GM21717 (cell line): ENCODE measurements around the gene DPP6.

ENCODE experiments used
- ATAC-seq: cut with Tn5 transposase; IDR thresholded peaks from one replicate; pipeline ENCODE4 v1.9.1; 2021; ENCODE audit warnings: mild to moderate bottlenecking, moderate library complexity; ENCODE audit not compliant: unreplicated experiment

Gene DPP6

DNA sequence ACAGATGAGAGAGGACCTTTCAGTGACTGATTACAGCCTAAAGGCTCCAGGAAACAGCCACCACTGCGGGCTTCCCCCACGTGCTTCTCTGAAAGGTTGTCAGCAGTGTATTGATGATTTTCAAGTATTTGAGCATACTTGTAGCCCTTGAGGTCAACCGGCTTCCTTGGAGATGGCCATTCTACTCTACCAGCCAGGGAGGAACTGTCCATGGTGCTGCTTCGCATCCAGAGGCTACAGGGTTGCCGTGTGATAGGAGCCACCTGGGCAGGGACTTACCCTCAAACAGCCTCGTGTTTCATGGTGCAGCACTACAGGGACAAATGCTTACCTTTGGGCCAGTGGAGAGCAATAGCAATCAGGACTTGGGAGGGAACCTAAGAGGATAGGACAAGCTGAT lies 179.5 kb downstream of the DPP6 start:
- ATAC-seq = no peak

DNA sequence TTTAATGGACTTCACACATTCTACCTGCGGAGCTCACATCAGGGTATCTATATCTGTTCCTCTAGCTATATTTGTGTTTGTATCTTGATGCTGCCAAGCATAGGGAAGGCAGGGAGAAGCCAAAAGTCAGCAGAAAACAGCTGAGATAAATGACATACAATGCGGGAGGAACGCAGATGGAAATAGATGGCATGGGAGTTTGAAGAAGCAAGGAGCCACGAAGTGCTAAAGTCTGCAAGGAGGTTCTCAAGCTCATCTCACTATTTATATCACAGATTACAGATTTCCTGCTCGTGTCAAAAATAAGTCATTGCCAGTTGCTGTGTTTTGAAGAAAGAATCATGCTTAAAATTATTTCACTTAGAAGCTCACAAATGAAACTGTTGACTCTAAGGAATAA lies 180.5 kb downstream of the DPP6 start:
- ATAC-seq = no peak

DNA sequence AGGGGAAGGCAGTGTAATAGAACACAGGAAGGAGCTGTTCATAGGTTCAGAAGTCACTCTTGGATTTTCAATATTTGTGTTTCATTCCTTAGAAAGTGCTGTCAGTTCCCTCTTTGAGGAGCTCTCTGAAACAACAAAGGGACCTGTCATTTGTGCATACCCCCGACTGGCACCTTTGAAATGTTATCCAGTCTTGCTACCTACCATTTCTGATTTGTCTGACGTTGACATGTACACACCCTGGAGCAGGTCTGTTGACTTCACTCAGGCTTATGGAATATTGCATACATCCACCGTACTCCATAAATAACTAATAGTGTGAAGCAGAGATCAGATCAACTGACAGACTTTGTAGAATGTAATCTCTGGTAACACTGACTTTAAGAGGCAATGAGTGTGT lies 189.8 kb downstream of the DPP6 start:
- no peak for ATAC-seq

DNA sequence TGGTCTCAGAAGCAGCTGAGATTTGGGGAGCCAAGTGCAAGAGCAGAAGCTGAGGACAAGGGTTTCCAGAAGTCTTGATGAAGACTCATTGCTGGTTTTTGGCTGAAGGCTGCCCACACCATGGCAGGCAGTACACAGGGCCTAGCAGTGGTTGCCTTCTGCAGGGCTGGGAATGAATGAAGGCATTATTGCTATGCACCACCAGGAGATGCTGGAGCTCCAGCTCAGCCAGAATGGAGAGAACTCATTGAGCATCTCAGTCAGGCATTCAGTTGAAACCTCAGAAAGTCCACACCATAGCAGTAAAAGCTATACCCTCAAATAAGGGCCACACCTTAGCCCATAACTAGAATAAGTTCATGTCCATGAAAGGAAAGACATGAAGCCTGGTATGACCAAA lies 190.5 kb downstream of the DPP6 start:
- ATAC-seq = no peak

DNA sequence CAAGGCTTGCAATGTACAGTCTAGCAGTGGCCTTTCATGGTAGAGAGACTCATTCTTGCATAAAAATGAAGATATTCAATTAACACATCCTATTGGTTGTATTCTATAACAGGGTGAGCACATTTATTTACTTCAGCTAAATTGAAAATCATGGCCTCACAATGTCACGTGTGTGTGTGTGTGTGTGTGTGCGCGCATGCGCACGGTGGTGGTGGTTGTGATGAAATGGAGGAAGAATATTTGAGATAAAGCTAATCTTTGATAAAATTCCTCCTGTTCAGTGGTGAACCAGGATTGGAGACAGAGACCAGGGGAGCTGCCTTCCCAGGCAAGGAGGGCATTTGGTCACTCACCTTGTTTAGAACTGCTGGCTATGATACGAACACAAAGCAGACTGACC lies 199.8 kb downstream of the DPP6 start:
- no peak for ATAC-seq

DNA sequence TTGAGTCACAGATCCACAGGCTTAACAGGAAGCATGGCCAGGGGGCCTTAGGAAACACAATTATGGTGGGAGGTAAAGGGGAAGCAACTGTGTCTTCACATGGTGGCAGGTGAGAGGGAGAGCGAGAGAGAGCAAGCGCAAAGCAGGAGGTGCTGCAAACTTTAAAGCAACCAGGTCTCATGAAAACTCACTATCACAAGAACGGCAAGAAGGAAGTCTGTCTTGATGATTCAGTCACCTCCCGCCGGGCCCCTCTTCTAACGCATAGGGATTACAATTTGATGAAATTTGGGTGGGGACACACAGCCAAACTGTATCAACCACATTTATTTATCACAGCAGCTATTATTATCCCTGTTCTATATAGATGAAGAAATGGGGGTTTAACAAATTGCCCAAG lies 201.6 kb downstream of the DPP6 start:
- ATAC-seq = no peak

DNA sequence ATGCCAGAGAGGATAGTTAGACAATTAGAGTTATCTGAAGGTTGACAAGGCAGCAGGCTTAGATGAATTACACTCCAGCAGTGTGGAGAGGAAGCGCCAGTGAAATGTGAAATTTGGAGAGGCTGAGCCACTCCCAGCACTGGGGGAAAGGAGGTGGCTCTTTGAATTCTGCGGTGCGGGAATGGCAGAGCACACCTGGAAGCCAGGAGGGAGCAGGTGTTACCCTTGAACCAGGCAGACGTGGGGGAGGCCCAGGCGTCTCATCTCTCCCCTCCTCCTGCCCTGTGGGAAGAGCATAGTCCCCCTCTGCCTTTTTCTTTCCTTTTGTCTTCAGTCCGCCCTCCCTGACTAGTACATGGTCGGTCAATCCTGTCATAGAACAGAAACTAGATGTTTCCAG lies 203.1 kb downstream of the DPP6 start:
- no peak for ATAC-seq

DNA sequence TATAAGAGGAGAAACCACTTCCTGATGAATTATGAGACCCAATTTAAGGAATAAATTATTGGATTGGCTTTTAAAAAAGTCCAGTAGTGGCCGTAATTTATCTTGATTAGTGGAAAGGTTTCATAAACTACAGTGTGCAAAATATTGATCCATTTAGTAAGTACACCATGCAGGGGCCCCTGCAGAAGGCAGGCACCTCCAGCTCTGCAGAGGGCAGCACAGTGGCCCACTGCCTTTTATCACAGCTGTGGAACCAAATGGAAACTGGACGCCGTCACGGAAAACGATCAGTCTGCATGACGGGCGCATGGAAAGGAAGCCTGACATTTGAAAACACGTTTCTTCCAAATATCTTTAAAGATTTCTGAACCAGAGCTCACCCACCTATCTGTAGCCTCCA lies 204.0 kb downstream of the DPP6 start:
- ATAC-seq = no peak

DNA sequence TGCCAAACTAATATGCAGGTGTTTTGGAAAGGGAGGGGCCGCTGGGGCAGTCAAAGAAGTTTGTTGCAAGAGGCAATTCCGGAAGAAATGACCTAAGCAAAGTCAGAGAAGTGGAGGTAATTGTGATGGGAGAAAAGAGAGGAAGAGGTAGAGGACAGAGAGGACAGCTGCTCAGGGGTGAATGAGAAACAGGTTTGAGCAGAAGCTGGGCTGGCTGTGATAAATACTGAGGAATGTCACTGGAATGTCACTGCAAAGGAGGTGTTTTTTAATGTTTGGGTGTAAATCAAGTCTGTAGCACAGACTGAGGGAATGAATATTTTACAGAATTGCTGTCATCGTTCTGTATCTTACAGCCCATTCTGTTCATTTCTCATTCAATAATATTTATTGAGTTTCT lies 207.2 kb downstream of the DPP6 start:
- no peak for ATAC-seq

DNA sequence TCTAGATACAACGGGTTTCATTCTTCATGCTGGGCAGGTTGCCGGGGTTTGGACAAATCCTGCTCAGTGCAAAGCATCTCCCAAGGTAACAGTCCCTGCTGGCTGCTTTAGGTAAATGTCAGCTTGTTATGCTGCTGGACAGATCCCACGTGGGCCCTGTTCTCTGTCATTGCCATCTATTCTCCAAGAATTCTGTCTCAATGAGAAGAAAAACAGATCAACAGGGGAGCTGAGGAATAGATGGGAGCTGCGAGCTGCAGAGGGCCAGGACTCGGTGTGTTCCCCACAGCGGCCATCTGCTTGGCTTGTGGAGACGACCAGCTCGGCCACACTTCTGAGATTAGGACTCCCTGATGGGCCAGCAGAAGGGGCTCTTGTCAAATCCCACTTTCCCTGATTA lies 235.2 kb downstream of the DPP6 start:
- ATAC-seq = no peak

DNA sequence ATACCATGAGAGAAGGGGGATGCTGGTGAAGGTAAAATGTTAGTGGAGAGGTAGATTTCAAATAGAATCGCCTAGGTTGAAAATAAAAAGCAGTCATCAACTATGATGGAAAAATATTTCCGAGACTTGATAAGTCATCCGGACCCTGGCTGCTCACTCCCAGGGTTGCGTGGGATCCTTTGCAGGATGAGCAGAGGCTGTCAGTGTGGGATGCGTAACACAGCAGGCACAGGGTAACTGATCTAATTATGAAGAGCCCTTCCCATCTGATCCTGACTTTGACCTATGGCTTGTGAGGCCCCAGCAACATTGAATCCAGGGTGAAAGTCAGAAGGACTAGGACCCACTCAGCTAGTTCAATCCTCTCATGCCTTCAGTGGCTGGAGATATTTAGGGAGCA lies 236.9 kb downstream of the DPP6 start:
- ATAC-seq = no peak

DNA sequence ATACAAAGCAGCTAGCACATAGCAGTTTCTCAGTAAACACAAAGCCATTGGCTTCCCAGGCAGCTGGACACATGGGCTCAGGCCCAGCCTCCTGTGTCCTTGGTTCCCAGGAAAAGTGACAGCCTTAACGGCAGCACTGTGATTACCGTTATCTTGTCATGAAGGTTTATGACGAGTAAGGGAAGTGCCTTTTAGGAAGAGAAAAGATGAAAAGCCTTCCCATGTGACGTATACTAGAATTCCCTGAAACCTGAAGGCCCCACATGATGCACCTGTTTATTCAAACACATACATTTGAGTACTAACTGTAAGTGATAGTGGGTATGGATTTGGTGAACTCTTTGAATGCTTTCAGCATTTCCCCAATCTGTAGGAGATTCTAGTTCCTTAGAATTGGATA lies 244.2 kb downstream of the DPP6 start:
- ATAC-seq = no peak

DNA sequence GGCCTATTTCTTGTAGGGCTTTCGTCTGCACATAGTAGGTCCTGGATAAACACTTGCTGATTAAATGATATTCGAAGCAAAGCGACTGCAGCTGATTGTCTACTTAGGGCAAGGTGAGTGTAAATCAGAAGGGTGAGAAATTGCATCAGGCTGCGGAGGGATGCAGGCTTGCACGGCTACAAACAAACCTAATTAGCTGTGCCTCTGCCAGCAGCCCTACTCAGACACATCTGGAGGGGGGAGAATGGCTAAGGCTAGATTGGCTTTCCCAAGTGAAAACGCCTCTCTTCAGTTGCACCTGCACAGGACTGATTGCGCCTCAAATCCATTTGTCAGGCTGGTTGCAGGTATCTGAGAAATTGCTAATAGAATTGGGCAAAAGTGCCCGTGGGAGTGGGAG lies 247.5 kb downstream of the DPP6 start:
- ATAC-seq = no peak

DNA sequence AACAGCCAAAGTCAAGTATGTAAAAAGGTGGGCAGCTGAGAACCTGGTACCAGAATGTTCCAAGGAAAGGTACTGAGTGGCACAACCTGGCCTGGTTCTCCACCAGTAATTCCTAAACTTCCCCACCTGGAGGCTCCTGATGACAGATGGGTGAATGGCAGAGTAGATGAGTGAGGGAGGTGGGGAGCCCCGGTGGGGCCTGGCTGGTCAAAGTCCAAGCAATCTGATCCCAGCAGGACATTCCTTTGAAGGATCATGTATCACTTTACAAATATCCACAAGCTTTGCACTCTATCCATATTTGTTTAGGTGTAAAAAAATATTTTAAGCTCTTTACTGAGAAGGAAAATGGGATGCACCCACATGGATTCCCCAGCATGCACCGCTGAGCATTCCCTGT lies 250.2 kb downstream of the DPP6 start:
- ATAC-seq = no peak

DNA sequence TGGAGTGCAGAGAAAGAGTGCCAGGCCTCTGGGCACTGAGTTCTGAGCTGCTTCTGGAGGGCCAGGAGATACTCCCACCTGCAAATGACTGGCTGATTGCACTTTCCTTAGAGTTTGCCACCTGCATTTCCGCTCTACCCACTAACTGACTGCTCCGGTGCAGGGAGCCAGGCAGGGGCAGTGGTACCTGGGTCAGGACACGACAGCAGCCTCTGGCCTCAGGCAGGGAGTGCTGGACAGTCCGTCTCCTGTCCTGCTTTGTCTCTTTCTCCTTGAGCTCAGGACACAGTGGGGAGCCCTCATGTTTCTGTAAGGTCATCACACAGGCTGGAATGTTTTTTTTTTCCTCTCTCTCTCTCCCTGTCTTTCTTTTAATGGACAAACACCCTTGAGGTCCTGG lies 252.0 kb downstream of the DPP6 start:
- ATAC-seq = no peak

DNA sequence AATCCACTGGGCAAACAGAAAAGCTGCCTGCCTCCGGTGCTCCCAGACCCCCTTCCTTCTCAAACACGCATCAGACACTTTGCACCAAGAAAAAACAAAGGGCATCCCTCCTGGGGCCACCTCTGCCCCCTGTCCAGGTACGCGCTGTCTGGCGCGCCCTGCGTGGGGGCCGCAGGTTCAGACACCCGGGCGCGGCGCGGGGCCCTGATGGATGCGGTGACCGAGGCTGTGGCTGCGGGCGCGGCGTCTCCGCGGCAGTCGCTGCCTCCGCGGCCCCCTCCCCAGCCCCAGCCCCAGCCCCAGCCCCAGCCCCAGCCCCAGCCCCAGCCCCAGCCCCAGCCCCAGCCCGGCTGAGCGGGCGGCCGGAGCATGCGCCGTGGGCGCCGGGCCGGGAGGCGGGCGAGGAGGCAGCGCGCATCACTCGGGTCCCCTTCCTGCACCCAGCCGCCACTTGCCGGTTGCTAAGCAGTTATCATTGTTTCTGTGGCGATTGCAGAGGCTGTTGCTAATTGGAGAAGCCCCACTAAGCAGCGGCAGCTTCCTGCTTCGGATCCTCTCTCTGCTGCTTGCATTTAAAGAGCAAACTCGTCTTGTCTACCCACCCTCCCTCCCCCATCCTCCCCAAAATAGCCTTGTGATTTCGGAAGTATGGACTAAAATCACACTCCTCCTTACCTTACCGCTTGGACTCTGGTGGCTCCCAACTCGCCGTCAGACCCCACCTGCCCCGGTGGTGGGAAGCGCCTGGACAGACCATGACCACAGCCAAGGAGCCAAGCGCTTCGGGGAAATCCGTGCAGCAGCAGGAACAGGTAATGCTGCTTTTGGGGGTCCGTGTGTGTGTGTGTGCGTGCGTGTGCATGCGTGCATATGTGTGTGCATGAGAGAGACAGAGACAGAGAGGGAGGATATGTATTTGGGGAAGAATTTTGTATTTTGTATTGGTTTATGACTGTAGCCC lies 252.8 kb downstream of the DPP6 start:
- ATAC-seq = no peak

DNA sequence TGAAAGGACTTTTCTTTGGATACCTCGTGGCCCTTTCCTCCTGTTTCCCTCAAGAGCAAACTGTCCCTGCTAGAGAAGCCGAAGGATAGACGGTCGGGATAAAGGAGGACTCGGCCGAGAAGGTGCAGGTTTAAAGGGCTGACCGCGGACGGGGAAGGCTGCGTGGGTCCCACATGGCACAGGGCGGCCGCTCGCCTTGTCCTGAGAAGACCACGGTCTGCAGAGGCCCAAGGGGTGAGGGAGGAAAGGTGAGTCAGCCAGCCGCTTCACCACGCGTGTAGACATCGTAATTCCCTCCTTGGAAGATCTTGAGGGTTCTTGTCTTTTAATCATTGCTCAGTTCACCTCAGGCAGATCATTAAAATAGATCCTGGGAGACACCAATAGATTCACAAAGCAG lies 253.8 kb downstream of the DPP6 start:
- ATAC-seq = no peak

DNA sequence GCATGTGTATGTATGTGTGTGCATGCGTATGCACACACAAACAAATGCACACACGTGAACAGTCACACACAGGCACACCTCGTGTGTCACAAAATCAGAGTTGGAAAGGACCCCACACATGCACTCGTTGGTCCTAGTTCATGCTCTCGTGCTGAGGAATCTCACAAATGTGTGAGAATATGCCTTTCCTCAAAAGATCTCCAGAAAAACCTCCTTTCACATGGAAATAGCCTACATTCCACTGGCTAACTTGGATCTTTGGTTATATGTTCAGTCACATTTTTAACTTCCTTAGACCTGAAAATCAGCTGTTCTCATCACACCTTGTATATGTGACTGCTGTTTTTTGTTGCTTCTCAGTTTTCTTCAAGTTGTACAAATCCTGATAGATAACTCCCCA lies 256.7 kb downstream of the DPP6 start:
- ATAC-seq = no peak

DNA sequence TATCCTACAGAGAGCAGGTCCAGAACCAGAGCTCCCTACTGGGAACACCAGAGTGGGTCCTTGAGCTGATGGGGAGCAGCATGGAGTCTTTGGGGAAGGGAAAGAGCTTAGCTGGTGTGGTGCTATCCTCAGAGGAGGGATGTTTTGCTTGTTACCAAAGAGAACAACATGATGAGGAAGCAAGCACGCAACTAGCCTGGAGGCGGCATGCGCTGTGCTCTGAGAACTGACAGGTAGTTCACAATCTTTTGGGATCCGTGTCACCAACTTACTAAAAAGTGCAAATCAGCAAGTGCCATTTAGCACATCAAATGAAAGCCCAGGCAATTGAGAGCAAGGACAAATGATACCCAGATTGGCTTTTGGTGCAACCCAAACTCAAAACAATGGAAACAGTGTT lies 257.9 kb downstream of the DPP6 start:
- no peak for ATAC-seq

DNA sequence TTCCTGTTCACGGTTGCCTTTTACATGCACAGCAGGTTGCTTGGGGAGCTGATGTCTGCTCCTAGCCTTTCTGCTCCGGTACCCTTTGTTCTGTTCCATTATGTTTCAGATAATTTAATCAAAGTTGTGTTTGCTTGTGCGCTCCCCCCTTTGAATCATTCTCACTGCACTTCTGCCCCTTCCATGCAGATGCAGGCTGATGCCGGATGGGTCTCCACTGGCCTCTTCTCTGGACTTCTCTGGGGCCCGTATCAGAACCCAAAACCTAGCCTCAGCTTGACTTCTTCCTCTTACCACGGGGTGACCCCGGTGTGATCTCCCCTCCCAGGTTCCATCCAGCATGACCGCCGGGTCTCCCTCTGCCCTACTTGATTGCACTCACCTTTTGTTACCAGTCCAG lies 272.0 kb downstream of the DPP6 start:
- ATAC-seq = no peak

DNA sequence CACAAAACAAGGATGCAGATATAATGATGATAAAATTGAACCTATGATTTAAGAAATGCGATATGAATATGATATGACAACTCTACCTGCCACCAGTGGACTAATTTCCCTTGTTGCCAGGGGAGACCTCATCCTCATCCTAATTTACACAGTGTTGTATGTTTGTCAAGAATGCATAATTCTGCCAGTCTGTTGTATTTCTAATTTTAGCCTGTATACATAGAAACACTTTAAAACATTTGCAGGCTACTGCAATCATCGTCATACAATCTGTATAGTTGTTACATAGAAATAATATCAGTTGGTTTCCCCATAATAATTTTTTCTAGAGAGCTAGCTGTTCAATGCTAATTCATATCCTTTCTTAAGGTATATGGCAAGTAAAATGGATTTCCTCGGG lies 274.2 kb downstream of the DPP6 start:
- no peak for ATAC-seq

DNA sequence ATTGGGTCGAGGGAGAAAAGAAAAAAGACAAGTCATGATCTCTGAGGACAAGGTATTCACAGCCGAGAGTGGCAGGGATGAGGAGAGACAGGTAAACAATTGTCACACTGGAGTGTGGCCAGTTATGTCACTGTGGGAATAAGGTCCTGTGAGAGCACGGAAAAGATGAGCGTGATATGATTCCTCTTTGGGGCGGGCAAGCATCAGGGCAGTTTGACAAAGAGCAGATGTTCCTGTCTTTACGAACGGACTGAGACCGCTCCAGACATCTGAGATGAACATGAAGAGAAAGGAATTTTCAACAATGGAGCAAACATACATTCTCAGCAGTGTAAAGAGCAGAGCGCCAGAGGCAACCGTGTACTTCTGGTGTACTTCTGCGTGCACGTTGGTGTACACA lies 278.1 kb downstream of the DPP6 start:
- no peak for ATAC-seq
